Adrenal gland (tissue), 12 donors: Measurements from ENCODE around the gene UBA3. TPM values are rescaled to one million over a fixed set of nuclear protein-coding genes. Genes with fewer than 3 reads are reported as not detected.

ENCODE experiments used
- DNase-seq, 7 donors: peaks; one replicate each; pipeline ENCODE4 v3.0.0-alpha.2; 2019 to 2020
- H3K27ac ChIP-seq, 5 donors: fragments of 200-600 bp; sonication (generic) in 4 of 5; 1 replicate in 3 of 5; 2 replicates in 2 of 5; pipeline versions ENCODE4 v1.5.1 to v1.8.0; 2016 to 2020; ENCODE audit warnings: mild to moderate bottlenecking in 1 of 5
- H3K27me3 ChIP-seq: fragments of 200-600 bp; 2 replicates; pipeline ENCODE4 v1.8.0; 2021
- H3K36me3 ChIP-seq, 2 donors: fragments of 200-600 bp; replicated peaks in 1 of 2; 1 replicate in 1 of 2; 2 replicates in 1 of 2; pipeline versions ENCODE4 v1.5.1 to v1.8.0; 2018 to 2022
- H3K4me1 ChIP-seq, 2 donors: fragments of 200-600 bp; replicated peaks in 1 of 2; 1 replicate in 1 of 2; 2 replicates in 1 of 2; pipeline versions ENCODE4 v1.5.1 to v1.8.0; 2018 to 2021
- H3K4me3 ChIP-seq, 4 donors: fragments of 200-600 bp; sonication (generic) in 3 of 4; one replicate each; pipeline ENCODE4 v1.5.1; 2016 to 2018
- H3K9me3 ChIP-seq, 3 donors: fragments of 200-600 bp; sonication (generic) in 1 of 3; replicated peaks in 1 of 3; 1 replicate in 2 of 3; 2 replicates in 1 of 3; pipeline versions ENCODE4 v1.5.1 to v1.8.0; 2016 to 2021
- POLR2A ChIP-seq, 2 donors: fragments of 450-650 bp; IDR thresholded peaks; one replicate each; pipeline ENCODE4 v1.6.1; 2017; ENCODE audit warnings: antibody characterized with exemption in 2 of 2, mild to moderate bottlenecking in 2 of 2, moderate library complexity in 1 of 2
- WGBS, 4 donors: extraction: QIAGEN DNeasy Blood & Tissue Kit in 2 of 4; methylation state at CpG; one replicate each; pipeline versions ENCODE4 v1.1.5 to v1.1.7; 2013 to 2017; 5-methylcytosine and 5-hydroxymethylcytosine counted together
- intact Hi-C, 2 donors: fragments of 100-400 bp; cut with DNase I; formaldehyde crosslinking; loops; one replicate each; pipeline versions ENCODE4 v1.14.1 to v1.15.0; 2022 to 2023
- polyA plus RNA-seq, 3 donors: library from polyadenylated mRNA; stranded (reverse); fragments of 200-250 nt in 2 of 3; fragments of 350-450 nt in 1 of 3; fragmentation: Illumina TruSeq in 1 of 3; extraction: RNeasy Lipid Tissue Mini Kit (QIAGEN cat#74804) in 1 of 3; gene quantifications; one replicate each; pipeline ENCODE4 v1.2.3, GENCODE V29; 2013 to 2014
- total RNA-seq, 9 donors: library from RNA; depleted of rRNA in 4 of 9; stranded (reverse); fragments of >200 nt in 4 of 9; fragments of 120-200 nt in 1 of 9; fragmentation: NEBNext Ultra II Directional in 1 of 9; extraction: Animal tissue kit (Norgen Biotek cat#: 25700) in 1 of 9; gene quantifications; one replicate each; pipeline versions ENCODE4 v1.1.0 to v1.2.4, GENCODE V29; 2013 to 2023
- TF ChIP-seq, protein P1 (sequence below), 6 experiments: fragments of 450-650 bp in 4 of 6; fragments of 200-600 bp in 2 of 6; sonication (generic) in 1 of 6; IDR thresholded peaks; 1 replicate in 5 of 6; 2 replicates in 1 of 6; pipeline versions ENCODE4 v1.5.1 to v1.8.0; 2016 to 2021; ENCODE audit warnings: antibody characterized with exemption in 6 of 6, mild to moderate bottlenecking in 2 of 6, moderate library complexity in 1 of 6
- donor health status: healthy with polysubstance abuse.
- donor health status: Bipolar disorder and iron deficiency.
- donor health status: DM: yes; HTN: yes; CAD: no.
- donor health status: DM: no; HTN: no; CAD: no.
- donor health status: DM: no; HTN: no; CAD: no.
- donor health status: DM: yes; HTN: yes; CAD: no.

Gene UBA3
- total and polyA plus RNA-seq, 12 donors: 31.8 to 85.7 (median 61.5) TPM

DNA sequence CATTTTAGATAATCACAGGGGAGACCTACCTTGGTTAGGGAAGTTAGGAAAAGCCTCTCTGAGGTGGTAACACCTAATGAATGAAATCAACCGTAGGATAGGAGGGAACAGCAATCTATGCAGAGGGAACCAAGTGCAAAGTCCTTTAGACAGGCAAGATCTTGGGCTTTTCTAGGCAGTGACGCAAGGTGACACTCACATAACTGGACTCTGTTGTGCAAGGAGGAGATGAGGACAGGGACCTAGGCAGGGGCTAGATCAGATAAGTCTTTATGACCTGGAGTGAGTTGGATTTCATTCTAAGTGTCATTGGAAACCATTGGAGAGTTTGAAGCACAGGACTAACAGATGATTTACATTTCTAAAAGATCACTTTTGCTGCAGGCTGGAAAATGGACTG, 46.8 kb upstream of the UBA3 start:
- intact Hi-C loops: no loop called here
- no peaks in the 10 kb centered on the region for H3K27me3 ChIP-seq
- no peaks in the 10 kb centered on the region for H3K9me3 ChIP-seq
- peaks cover 0 to 3% of the 10 kb centered on the region in 2 donors for H3K4me1 ChIP-seq
- H3K4me3 ChIP-seq: no peak overlapping the region
- TF ChIP-seq POLR2A (IDR thresholded peaks at IDR 0.05): no peak
- TF ChIP-seq, protein P1, sequence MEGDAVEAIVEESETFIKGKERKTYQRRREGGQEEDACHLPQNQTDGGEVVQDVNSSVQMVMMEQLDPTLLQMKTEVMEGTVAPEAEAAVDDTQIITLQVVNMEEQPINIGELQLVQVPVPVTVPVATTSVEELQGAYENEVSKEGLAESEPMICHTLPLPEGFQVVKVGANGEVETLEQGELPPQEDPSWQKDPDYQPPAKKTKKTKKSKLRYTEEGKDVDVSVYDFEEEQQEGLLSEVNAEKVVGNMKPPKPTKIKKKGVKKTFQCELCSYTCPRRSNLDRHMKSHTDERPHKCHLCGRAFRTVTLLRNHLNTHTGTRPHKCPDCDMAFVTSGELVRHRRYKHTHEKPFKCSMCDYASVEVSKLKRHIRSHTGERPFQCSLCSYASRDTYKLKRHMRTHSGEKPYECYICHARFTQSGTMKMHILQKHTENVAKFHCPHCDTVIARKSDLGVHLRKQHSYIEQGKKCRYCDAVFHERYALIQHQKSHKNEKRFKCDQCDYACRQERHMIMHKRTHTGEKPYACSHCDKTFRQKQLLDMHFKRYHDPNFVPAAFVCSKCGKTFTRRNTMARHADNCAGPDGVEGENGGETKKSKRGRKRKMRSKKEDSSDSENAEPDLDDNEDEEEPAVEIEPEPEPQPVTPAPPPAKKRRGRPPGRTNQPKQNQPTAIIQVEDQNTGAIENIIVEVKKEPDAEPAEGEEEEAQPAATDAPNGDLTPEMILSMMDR (IDR thresholded peaks at IDR 0.05): no peak
- no peak for DNase-seq
- 64 to 96% (median 83%) methylated on average over 2 of the region's 2 CpGs for WGBS, 4 donors
- no peak overlapping the region for H3K27ac ChIP-seq
- no peaks in the 10 kb centered on the region for H3K36me3 ChIP-seq

DNA sequence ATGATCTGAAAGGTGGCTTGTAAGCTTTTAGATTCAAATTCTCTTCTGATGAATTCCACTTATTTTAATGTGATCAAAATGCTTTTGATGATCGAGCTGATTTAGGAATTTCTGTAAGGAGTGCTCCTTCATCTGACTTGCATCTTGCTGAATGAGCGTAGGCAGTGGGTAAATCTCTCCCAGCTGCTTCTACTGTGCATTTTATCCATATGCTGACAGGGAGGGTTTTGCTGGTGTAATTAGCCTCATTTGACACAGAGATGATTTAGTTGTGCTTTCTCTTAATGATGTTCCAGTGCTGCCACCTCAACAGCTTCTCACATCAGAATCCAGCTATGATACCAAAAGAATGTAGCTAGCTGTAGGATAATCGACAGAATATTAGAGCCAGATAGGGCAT, 46.1 kb upstream of the UBA3 start:
- intact Hi-C loops: no loop called here
- DNase-seq: no peak
- H3K4me3 ChIP-seq: no peak overlapping the region
- 78 to 91% (median 83%) methylated on average over 3 of the region's 3 CpGs for WGBS, 4 donors
- H3K4me1 ChIP-seq: peaks cover 0 to 8% of the 10 kb centered on the region in 2 donors
- no peak for TF ChIP-seq POLR2A (IDR thresholded peaks at IDR 0.05)
- TF ChIP-seq, protein P1 (IDR thresholded peaks at IDR 0.05): no peak
- H3K27me3 ChIP-seq: no peaks in the 10 kb centered on the region
- no peaks in the 10 kb centered on the region for H3K36me3 ChIP-seq
- H3K9me3 ChIP-seq: no peaks in the 10 kb centered on the region
- no peak overlapping the region for H3K27ac ChIP-seq

DNA sequence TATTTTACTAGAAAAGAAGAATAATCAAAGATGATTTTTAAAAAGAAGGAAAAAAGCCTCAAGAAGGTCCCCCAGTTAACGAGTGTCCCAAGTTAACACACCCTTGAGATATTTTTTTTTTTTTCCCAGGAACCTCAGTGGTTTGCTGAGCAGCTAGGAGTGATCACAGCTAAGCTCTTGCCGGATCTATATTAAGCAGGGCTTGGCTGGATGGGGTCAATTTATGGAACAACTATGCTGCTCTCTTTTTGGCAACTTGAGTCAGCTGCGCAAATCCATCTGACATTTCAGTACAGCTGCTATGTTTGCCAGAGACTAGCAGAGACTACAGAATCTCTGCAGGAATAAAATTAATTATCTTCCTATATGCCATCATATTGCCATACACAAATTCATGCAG, 42.2 kb upstream of the UBA3 start, which contains the start of gene LMOD3:
Gene LMOD3, minus strand, starts transcription at position 193 of the 400 bp plus-strand sequence. CDS start 209 bp downstream, outside the sequence.
- H3K9me3 ChIP-seq: no peaks in the 10 kb centered on the region
- no peak for DNase-seq
- H3K4me1 ChIP-seq: peaks cover 0 to 12% of the 10 kb centered on the region in 2 donors
- intact Hi-C loops: no loop called here
- H3K36me3 ChIP-seq: no peaks in the 10 kb centered on the region
- WGBS, 4 donors: 71 to 81% (median 75%) methylated on average over 3 of the region's 3 CpGs
- H3K4me3 ChIP-seq: no peak within 1 kb of the TSS
- H3K27ac ChIP-seq: peak within 1 kb of the TSS in 1 of 5 donors; percentile 21
- TF ChIP-seq, protein P1 (IDR thresholded peaks at IDR 0.05): no peak
- no peak for TF ChIP-seq POLR2A (IDR thresholded peaks at IDR 0.05)
- H3K27me3 ChIP-seq: no peaks in the 10 kb centered on the region

DNA sequence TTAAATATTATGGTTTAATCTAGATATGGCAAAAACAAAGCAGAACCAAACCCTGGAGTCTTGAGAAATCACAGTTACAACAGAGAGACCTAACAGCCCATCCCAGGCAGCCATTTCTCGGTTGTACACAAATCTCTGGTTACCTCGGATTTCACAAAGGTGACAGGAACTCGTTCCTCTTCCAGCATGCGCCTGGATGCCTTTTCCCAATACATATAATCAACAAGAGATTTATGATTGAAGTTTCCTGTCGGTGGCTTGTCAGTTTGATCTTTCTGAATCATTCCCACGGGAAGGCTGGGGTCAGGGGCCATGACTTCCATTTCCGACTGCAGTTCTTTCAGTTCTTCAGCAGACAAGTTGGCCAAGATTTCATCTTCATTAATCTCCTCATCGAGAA, 41.8 kb upstream of the UBA3 start:
- H3K4me1 ChIP-seq: peaks cover 0 to 12% of the 10 kb centered on the region in 2 donors
- peak overlapping the region in 1 of 5 donors; percentile 21 for H3K27ac ChIP-seq
- no peak for TF ChIP-seq POLR2A (IDR thresholded peaks at IDR 0.05)
- TF ChIP-seq, protein P1 (IDR thresholded peaks at IDR 0.05): no peak
- no peak for DNase-seq
- no peaks in the 10 kb centered on the region for H3K36me3 ChIP-seq
- no peaks in the 10 kb centered on the region for H3K9me3 ChIP-seq
- H3K27me3 ChIP-seq: no peaks in the 10 kb centered on the region
- WGBS, 4 donors: 36 to 48% (median 39%) methylated on average over 8 of the region's 8 CpGs
- intact Hi-C loops: no loop called here
- H3K4me3 ChIP-seq: no peak overlapping the region
